Urothelium cell line (cell line): ENCODE results near the gene PCBP2.
"Not testable (repeated sequence)": the region's sequence is repeated elsewhere in the genome, so short reads cannot be mapped to it uniquely, and the experiment has no call there.

Experiments
- DNase-seq: peaks from one replicate; pipeline ENCODE4 v3.0.0; 2011; ENCODE audit warnings: low spot score, mixed read lengths
- FAIRE-seq: peaks from 2 replicates; lab custom pipeline; 2011; peaks lifted over from hg19 to GRCh38; lab: Jason Lieb, UNC

Gene PCBP2

GRCh38 chr12:53451661-53452158 is at the start of gene PCBP2:
PCBP2 (plus strand) TSS chr12:53452102; CDS start chr12:53454801, 2,699 bp downstream.
- DNase-seq, result peak; percentile 98
- FAIRE-seq, result peak; percentile 62

GRCh38 chr12:53402351-53402750 is 49.6 kb upstream of the PCBP2 start:
- not testable (repeated sequence) for FAIRE-seq, DNase-seq

DNA sequence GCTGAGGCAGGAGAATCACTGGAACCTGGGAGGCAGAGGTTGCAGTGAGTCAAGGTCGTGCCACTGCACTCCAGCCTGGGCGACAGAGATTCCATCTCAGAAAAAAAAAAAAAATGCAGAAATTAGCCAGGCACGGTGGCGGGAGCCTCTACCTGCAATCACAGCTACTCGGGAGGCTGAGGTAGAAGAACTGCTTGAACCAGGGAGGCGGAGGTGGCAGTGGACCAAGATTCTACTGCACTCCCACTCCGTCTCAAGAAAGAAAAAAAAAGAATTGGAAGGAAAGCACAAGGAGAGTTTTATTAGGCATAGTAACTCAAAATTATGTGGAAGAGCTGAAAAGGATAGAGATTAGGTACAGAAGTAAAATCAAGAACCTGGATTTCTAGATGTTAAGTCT is 49.0 kb upstream of the PCBP2 start:
- DNase-seq (no peak), FAIRE-seq (no peak)

DNA sequence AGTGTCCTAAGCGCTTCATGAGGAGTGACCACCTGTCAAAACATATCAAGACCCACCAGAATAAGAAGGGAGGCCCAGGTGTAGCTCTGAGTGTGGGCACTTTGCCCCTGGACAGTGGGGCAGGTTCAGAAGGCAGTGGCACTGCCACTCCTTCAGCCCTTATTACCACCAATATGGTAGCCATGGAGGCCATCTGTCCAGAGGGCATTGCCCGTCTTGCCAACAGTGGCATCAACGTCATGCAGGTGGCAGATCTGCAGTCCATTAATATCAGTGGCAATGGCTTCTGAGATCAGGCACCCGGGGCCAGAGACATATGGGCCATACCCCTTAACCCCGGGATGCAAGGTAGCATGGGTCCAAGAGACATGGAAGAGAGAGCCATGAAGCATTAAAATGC is 41.0 kb upstream of the PCBP2 start:
- DNase-seq (no peak), FAIRE-seq (no peak)

DNA sequence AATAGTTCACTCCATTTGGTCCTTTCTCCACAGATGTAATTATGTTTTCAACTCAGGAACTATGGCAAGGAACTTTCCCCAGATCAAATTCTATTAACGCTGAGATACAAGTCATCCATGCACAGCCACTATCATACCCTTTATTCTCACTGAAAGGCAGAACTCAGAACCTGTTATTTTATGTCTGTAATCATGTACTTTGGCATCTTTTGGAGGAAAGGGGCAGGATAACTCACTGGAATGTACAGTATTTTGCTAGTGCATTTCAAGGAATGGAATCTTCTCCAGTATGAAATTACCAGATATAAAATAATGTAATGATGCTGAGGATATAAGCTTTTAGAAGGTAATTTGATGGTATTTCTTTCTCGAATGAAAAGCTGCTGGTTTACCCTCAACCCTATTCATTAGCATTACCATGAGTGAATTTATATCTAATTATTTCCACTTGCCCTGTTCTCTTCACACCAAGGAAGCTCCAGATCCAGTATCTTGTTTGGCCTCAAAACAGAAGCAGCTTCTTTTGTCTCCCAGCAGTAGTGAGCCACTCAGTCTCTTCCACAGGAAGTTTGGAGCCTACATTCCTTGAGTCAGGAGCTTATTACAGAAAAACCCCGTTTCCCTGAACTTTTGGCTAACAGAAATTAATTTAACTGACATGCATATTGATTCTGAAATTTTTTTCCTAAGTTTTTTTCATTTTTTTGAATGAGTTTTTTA is 38.3 kb upstream of the PCBP2 start:
- no peak for FAIRE-seq
- DNase-seq, result no peak

- DNase-seq, result no peak
- FAIRE-seq, result no peak
Measured at GRCh38 chr12:53414756-53415417, 37.0 kb upstream of the PCBP2 start.

DNA sequence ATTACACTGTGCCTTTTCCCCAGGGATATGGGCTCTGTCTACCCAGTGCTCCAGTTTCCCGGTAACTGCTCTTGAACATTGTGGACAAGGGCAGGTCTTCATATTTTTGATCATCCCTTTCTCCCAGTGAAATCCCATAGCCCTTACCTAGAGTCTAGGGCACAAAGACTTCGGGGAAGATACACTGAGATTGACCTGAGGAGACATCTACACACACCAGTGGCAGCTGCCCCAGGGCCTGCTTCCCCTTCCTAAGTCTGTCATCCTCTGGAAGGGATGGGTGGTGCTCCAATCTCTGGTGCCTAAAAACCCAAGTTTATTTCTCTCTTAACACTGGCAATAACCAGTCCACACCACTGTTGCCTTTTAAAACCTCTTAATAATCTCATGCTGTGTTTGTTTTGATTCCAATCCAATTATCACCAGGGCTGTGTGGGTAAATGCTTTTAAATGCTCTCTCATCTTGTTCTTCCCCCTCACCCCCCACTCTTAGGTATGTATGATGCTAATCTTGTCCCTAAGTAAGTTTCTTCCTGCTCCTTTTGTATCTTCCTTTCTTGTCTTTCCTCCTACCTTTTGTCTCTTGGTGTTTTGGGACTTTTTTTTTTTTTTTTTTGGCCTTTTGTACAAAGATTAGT is 36.0 kb upstream of the PCBP2 start:
- FAIRE-seq, DNase-seq: not testable (repeated sequence)

GRCh38 chr12:53417291-53417816 is 34.5 kb upstream of the PCBP2 start:
- DNase-seq, FAIRE-seq: not testable (repeated sequence)

DNA sequence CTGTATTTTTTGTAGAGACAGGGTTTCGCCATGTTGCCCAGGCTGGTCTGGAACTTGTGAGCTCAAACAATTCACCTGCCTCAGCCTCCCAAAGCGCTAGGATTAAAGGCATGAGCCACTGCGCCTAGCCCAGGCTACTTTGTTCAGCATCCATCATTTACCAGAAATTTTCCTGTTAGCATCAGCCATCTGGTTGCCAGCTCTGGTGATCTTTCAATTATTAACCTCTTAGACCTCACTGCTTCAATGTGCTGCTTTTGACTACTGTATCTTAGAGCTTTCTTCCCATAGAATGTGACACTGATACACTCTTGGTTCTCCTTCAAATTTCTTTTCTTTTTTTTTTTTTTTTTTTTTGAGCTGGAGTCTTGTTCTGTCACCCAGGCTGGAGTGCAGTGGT is 33.7 kb upstream of the PCBP2 start:
- DNase-seq (no peak), FAIRE-seq (no peak)

GRCh38 chr12:53419756-53420155 is 32.1 kb upstream of the PCBP2 start:
- DNase-seq, result no peak
- no peak for FAIRE-seq

- not testable (repeated sequence) for DNase-seq, FAIRE-seq
Measured at GRCh38 chr12:53422247-53422646, 29.7 kb upstream of the PCBP2 start.

GRCh38 chr12:53423597-53423996 is 28.3 kb upstream of the PCBP2 start, which contains the start of gene AMHR2:
AMHR2 (plus strand) TSS chr12:53423855; CDS start chr12:53423935, 80 bp downstream.
- DNase-seq, result no peak

GRCh38 chr12:53424626-53425514 is 27.0 kb upstream of the PCBP2 start:
- DNase-seq (no peak), FAIRE-seq (no peak)

More at GRCh38 chr12:53423597-53423996, 28.3 kb upstream of the PCBP2 start, which contains the start of gene AMHR2:
- FAIRE-seq, result no peak

DNA sequence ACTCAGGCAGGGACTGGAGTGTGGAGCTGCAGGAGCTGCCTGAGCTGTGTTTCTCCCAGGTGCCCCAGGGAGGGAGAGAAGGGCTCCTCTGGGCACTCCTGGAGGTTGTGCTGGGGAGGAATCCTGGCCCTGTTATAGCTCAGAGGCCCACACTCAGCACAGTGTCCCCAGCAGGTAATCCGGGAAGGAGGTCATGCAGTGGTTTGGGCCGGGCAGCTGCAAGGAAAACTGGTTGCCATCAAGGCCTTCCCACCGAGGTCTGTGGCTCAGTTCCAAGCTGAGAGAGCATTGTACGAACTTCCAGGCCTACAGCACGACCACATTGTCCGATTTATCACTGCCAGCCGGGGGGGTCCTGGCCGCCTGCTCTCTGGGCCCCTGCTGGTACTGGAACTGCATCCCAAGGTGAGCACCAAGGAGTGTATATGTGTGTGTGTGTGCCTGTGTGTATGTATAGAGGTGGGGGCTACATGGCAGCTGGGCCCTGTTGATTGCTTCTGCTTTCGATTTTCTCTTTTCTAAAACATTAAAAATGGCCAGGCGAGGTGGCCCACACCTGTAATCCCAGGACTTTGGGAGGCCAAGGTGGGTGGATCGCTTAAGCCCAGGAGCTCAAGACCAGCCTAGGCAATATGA is 26.3 kb upstream of the PCBP2 start:
- no peak for DNase-seq
- FAIRE-seq, result no peak

- DNase-seq, result peak; percentile 83
- peak; percentile 62 for FAIRE-seq
Measured at GRCh38 chr12:53427905-53428594, 23.9 kb upstream of the PCBP2 start.

DNA sequence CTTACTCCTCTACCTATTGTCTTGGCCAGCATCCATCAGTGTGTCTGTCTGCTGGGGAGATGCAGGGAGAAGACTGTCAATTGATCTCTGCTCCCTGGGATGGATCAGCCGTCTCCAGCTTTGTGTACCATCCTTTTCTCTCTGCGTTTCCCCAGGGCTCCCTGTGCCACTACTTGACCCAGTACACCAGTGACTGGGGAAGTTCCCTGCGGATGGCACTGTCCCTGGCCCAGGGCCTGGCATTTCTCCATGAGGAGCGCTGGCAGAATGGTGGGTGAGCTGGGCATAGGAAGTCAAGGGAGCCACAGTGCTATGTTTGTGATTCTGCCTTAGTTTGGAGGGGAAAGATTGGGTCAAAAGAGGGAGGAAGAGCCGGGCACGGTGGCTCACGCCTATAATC is 23.2 kb upstream of the PCBP2 start:
- FAIRE-seq (no peak), DNase-seq (no peak)

GRCh38 chr12:53430116-53430515 is 21.8 kb upstream of the PCBP2 start:
- FAIRE-seq, result no peak
- DNase-seq, result no peak

DNA sequence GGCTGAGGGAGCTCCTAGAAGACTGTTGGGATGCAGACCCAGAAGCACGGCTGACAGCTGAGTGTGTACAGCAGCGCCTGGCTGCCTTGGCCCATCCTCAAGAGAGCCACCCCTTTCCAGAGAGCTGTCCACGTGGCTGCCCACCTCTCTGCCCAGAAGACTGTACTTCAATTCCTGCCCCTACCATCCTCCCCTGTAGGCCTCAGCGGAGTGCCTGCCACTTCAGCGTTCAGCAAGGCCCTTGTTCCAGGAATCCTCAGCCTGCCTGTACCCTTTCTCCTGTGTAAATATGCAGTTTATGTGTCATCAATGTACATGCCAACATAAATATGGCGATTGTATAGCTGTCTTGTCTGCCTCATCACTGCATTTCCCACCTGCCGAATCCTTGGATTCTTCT is 20.7 kb upstream of the PCBP2 start:
- DNase-seq, result no peak
- no peak for FAIRE-seq

GRCh38 chr12:53435326-53435725 is 16.6 kb upstream of the PCBP2 start:
- not testable (repeated sequence) for DNase-seq, FAIRE-seq
